ENCODE measurements around the gene SSTR3.
"Not testable (repeated sequence)": the region's sequence is repeated elsewhere in the genome, so short reads cannot be mapped to it uniquely, and the experiment has no call there.

The SSTR3 gene

GRCh38 chr22:37174964-37175363 is 37.3 kb downstream of the SSTR3 start:
- Mint-ChIP-seq H3K36me3 (no peaks in the 10 kb centered on the region), H3K27me3 (peaks cover 13% of the 10 kb centered on the region), H3K4me3 (no peak overlapping the region), H3K9me3 (no peaks in the 10 kb centered on the region), H3K27ac (no peak overlapping the region), H3K4me1 (peaks cover 14% of the 10 kb centered on the region)
- ATAC-seq (ENCODE audit: low read depth) = no peak
- DNase-seq (ENCODE audit: low spot score in 2 of 2) = no peak

- no peaks in the 10 kb centered on the region for H3K36me3 Mint-ChIP-seq
- no peak overlapping the region for H3K4me3 Mint-ChIP-seq
- peaks cover 16% of the 10 kb centered on the region for H3K27me3 Mint-ChIP-seq
- no peak for ATAC-seq (ENCODE audit: low read depth)
- peaks cover 17% of the 10 kb centered on the region for H3K4me1 Mint-ChIP-seq
- H3K9me3 Mint-ChIP-seq = no peaks in the 10 kb centered on the region
- DNase-seq (ENCODE audit: low spot score in 2 of 2) = no peak
- H3K27ac Mint-ChIP-seq = no peak overlapping the region
Observed at GRCh38 chr22:37173709-37174108, 38.6 kb downstream of the SSTR3 start.

GRCh38 chr22:37172266-37173245 is 39.7 kb downstream of the SSTR3 start:
- Mint-ChIP-seq H3K4me3 (no peak overlapping the region), H3K27ac (no peak overlapping the region), H3K9me3 (no peaks in the 10 kb centered on the region), H3K36me3 (no peaks in the 10 kb centered on the region), H3K27me3 (peaks cover 12% of the 10 kb centered on the region), H3K4me1 (peaks cover 17% of the 10 kb centered on the region)
- ATAC-seq (ENCODE audit: low read depth) (no peak), DNase-seq (ENCODE audit: low spot score in 2 of 2) (no peak)

- Mint-ChIP-seq H3K36me3 (no peaks in the 10 kb centered on the region), H3K27me3 (peaks cover 11% of the 10 kb centered on the region), H3K4me3 (no peak overlapping the region), H3K4me1 (peaks cover 18% of the 10 kb centered on the region), H3K9me3 (no peaks in the 10 kb centered on the region), H3K27ac (no peak overlapping the region)
- ATAC-seq (ENCODE audit: low read depth) (no peak), DNase-seq (ENCODE audit: low spot score in 2 of 2) (no peak)
Observed at GRCh38 chr22:37171662-37172061, 40.6 kb downstream of the SSTR3 start.

GRCh38 chr22:37170689-37171405 is 41.4 kb downstream of the SSTR3 start:
- not testable (repeated sequence) for H3K9me3 Mint-ChIP-seq; H3K27ac Mint-ChIP-seq; H3K36me3 Mint-ChIP-seq; DNase-seq (ENCODE audit: low spot score in 2 of 2); ATAC-seq (ENCODE audit: low read depth); H3K4me3 Mint-ChIP-seq; H3K27me3 Mint-ChIP-seq
- H3K4me1 Mint-ChIP-seq = peaks cover 16% of the 10 kb centered on the region

- no peak overlapping the region for H3K27ac Mint-ChIP-seq
Observed at GRCh38 chr22:37169947-37170688, 42.2 kb downstream of the SSTR3 start.

GRCh38 chr22:37169406-37169805 is 42.9 kb downstream of the SSTR3 start:
- ATAC-seq (ENCODE audit: low read depth) (no peak), DNase-seq (ENCODE audit: low spot score in 2 of 2) (no peak)
- Mint-ChIP-seq H3K36me3 (no peaks in the 10 kb centered on the region), H3K4me1 (peaks cover 18% of the 10 kb centered on the region), H3K4me3 (no peak overlapping the region), H3K9me3 (no peaks in the 10 kb centered on the region), H3K27me3 (peaks cover 3% of the 10 kb centered on the region), H3K27ac (no peak overlapping the region)

More at GRCh38 chr22:37169947-37170688, 42.2 kb downstream of the SSTR3 start:
- H3K4me3 Mint-ChIP-seq = no peak overlapping the region
- no peaks in the 10 kb centered on the region for H3K9me3 Mint-ChIP-seq
- no peak for DNase-seq (ENCODE audit: low spot score in 2 of 2)
- H3K36me3 Mint-ChIP-seq = no peaks in the 10 kb centered on the region
- peaks cover 16% of the 10 kb centered on the region for H3K4me1 Mint-ChIP-seq
- H3K27me3 Mint-ChIP-seq = peaks cover 7% of the 10 kb centered on the region
- ATAC-seq (ENCODE audit: low read depth) = no peak

- Mint-ChIP-seq H3K27me3 (peaks cover 3% of the 10 kb centered on the region), H3K36me3 (no peaks in the 10 kb centered on the region), H3K4me1 (peaks cover 25% of the 10 kb centered on the region), H3K27ac (no peak overlapping the region), H3K9me3 (no peaks in the 10 kb centered on the region), H3K4me3 (no peak overlapping the region)
- ATAC-seq (ENCODE audit: low read depth) (no peak), DNase-seq (ENCODE audit: low spot score in 2 of 2) (no peak)
Observed at GRCh38 chr22:37167981-37168647, 44.2 kb downstream of the SSTR3 start.

- no peaks in the 10 kb centered on the region for H3K9me3 Mint-ChIP-seq
- peak overlapping the region; percentile 46 for H3K4me3 Mint-ChIP-seq
- peaks cover 31% of the 10 kb centered on the region for H3K4me1 Mint-ChIP-seq
- no peak overlapping the region for H3K27ac Mint-ChIP-seq
- DNase-seq (ENCODE audit: low spot score in 2 of 2) (no peak), ATAC-seq (ENCODE audit: low read depth) (no peak)
- no peaks in the 10 kb centered on the region for H3K36me3 Mint-ChIP-seq
- peaks cover 3% of the 10 kb centered on the region for H3K27me3 Mint-ChIP-seq
Observed at GRCh38 chr22:37167176-37167980, 44.9 kb downstream of the SSTR3 start.

GRCh38 chr22:37166675-37167066 is 45.6 kb downstream of the SSTR3 start:
- DNase-seq (ENCODE audit: low spot score in 2 of 2) (peak; percentile 73 to 79), ATAC-seq (ENCODE audit: low read depth) (peak; percentile 59)
- peak overlapping the region; percentile 45 for H3K4me3 Mint-ChIP-seq
- no peaks in the 10 kb centered on the region for H3K9me3 Mint-ChIP-seq
- H3K27me3 Mint-ChIP-seq = peaks cover 3% of the 10 kb centered on the region
- no peaks in the 10 kb centered on the region for H3K36me3 Mint-ChIP-seq
- H3K27ac Mint-ChIP-seq = no peak overlapping the region
- H3K4me1 Mint-ChIP-seq = peaks cover 36% of the 10 kb centered on the region

GRCh38 chr22:37165940-37166674 is 46.2 kb downstream of the SSTR3 start:
- Mint-ChIP-seq H3K9me3 (no peaks in the 10 kb centered on the region), H3K4me3 (peak overlapping the region; percentile 45), H3K4me1 (peaks cover 36% of the 10 kb centered on the region), H3K27ac (no peak overlapping the region), H3K36me3 (no peaks in the 10 kb centered on the region), H3K27me3 (peaks cover 3% of the 10 kb centered on the region)
- ATAC-seq (ENCODE audit: low read depth) (no peak), DNase-seq (ENCODE audit: low spot score in 2 of 2) (no peak)

- Mint-ChIP-seq H3K9me3 (no peaks in the 10 kb centered on the region), H3K4me1 (peaks cover 36% of the 10 kb centered on the region), H3K27me3 (peaks cover 3% of the 10 kb centered on the region), H3K27ac (no peak overlapping the region), H3K36me3 (no peaks in the 10 kb centered on the region), H3K4me3 (no peak overlapping the region)
- ATAC-seq (ENCODE audit: low read depth) (no peak), DNase-seq (ENCODE audit: low spot score in 2 of 2) (no peak)
Observed at GRCh38 chr22:37165066-37165465, 47.2 kb downstream of the SSTR3 start.
